NOMO-1 (cell line): ENCODE measurements around the gene TMEM181.
"Not testable (repeated sequence)": the region's sequence is repeated elsewhere in the genome, so short reads cannot be mapped to it uniquely, and the experiment has no call there.

Experiments used
- DNase-seq, 2 experiments: peaks; one replicate each; lab custom pipeline; 2025; ENCODE audit not compliant: unreplicated experiment in 2 of 2; lab: John Stamatoyannopoulos, UW

TMEM181 gene

DNA sequence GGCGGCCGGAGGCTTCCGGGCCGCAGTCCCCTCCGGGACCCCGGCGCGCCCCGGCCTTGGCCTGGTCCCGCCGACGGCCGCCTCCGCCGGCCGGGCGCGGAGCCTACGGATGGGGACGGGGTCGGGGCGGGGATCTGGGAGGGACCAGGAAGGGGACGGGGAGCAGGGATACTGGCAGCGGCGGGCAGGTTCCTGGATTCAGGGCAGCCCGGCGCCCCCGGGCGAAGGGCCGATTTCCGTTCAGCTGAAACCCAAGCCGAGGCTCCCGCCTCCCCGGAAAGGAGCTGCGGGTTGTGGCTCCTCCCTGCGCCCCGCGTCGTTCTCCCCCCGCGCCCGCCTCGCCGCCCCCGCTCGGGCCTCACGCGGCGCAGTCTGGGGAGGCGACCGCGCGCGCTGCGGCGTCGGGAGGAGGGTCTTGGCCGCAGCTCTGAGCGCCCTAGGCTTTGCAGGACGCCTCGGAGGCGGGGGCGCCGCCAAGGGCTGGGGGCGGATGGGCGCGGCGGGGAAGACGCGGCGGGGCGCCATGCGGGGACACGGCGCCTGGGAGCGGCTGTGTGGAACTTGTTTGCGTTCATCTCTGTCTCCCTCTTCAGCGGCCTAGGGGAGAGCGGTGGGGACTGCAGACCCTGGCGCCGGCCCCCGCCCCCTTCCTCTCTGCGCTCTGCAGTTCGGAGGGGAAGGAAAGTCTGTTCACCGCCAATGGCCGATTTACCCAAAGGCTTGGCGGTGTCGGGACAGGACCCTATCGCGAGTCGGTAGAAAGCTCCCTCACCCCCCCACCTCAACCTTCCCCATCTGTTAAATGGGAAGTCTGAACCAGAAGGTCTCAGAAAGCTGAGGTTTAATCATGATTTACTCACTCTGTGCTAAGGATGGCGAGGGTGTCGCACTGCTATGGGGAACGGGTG, 22.7 kb upstream of the TMEM181 start:
- DNase-seq: no peak

GRCh38 chr6:158538741-158539140, 21.1 kb upstream of the TMEM181 start:
- DNase-seq: no peak

DNA sequence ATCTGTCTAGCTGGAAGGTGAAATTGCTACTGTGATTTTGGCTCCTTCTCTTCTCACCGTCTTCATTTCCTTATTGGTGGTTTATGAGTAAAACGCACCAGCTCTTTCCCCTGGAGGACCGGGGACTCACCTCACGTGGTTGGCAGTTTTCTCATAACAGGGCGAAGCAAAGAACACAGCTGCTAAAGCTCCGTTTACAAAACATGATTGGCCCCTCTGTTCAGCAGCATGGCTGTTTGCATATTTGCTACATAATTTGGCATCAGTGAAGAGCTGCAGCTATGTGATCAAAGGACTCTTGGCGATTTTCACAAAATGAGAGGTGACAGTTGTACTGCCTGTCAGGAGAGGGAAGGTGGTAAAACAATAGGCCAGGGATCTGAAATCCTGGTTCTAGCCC, 20.5 kb upstream of the TMEM181 start:
- DNase-seq: no peak

DNA sequence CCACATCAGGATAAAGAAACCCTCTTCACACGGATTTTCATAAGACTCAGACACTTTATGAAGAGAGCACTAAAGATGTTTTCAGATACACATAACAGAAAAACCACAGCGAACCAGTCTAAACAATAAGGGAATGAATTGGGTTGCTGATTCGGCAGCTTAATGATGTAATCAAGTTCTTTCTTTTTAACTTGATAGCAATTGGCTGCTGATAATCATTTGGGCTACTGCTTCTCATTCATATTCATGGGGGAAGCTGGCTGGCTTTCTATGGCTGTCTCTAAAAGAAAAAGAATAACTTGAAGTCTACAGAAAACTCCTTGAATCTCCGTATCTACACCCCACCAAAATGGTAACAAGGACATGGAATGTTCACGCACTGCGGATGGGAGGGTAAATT, 20.0 kb upstream of the TMEM181 start:
- DNase-seq: no peak

GRCh38 chr6:158543606-158544185, 16.2 kb upstream of the TMEM181 start:
- no peak for DNase-seq

DNA sequence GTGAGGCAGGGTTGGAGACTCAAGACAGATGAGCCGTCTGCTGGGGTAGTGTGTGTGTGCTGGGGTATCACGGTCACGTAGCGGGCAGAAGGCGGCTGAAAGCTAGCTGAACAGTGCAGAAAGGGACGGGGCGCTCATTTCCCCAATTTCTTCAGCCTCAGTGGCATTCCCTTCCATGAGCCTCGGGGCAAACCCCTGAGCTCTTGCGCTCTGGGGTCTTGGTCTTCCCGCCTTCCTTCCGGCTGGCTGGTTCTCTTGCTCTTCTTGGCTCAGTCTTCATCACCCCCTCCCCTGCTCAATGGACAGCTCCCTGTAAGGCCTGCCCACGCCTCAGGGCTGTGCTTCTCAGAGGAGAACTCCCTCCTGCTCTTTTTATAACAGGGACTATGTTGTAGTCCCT, 15.5 kb upstream of the TMEM181 start:
- DNase-seq: no peak

DNA sequence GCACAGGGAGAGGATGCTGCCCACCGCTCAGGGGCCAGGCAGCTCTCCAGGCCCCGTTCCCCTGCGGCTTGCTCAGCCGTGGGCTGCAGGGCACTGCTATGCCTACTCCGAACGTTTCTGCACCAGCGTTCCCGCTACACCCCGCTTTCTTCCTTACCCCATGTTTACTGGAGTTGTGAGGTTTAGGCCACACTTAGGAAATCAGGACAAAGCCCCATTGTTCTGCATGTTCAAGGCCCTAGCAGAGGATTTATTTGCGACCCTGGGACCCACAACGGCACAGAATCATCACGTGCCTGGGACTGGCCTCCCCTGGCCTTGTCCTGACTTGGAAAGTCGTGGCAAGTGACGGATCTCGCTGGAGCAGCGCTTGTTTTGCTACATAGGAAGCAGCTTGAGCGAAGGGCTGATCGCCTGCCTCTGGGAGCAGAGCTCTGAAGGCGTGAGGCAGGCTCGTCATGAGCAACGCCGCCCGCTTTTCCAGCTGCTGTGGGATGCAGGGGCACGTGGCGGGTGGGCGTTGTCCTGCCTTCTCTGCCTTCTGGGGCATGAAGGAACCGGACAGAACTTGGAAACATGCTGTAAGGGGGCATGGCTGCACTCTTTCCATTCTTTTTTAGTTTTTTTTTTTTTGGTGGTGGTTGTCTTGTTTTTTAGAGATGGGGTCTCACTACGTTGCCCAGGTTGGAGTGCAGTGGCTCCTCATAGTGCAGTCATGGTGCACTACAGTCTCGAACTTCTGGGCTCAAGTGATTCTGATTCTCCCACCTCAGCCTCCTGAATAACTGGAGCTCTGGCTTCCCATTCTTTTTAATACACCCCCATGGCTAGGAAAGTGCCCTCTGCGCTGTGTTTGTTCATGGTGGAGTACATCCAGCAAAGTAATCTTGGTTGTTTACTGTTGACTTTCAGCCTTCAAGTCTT, 14.6 kb upstream of the TMEM181 start:
- DNase-seq: no peak

GRCh38 chr6:158548418-158549161, 11.3 kb upstream of the TMEM181 start:
- DNase-seq: no peak

- no peak for DNase-seq
Measured at GRCh38 chr6:158552055-158552795, 7.7 kb upstream of the TMEM181 start.

- DNase-seq: no peak
Measured at GRCh38 chr6:158552796-158553138, 7.1 kb upstream of the TMEM181 start.

- DNase-seq: no peak
Measured at GRCh38 chr6:158554611-158555361, 5.1 kb upstream of the TMEM181 start.

DNA sequence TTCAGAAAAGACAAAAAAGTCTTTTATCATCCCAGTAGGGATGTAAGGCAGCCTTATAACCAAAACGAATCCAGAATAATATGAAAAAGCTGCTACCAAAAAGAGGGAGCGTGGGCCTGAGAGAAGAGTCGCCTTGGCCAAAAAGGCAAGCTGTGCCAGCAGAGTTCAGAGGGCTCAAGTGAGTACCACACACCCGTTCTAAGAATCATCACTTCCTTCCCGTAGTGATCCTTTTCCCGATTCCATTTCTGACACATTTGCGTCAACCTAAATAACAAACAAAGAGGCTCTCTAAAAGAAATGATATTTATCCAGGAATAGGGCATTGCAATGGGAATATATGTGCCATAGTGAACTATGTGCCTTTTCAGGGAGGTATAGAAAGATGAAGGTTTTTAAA, 3.8 kb upstream of the TMEM181 start:
- no peak for DNase-seq

- not testable (repeated sequence) for DNase-seq
Measured at GRCh38 chr6:158557110-158557509, 2.8 kb upstream of the TMEM181 start.

DNA sequence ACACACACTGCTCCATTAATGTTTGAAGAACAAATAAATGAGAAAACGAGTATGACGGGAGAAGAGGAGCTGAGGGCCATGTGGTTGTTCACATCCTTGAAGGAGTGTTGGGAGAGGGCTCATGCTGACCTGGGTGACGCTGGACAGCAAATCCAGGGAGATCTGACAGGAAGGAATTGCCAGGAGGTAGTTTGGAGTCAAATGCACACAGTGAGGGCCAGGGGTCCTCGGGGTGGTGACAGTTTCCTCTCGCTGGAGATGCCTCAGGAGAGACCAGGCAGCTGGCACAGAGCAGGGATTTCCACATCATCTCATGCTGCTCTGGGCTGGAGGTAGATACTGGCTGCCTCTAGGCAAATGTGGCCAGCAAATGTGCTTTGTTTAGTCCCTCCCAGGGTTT, 2.0 kb upstream of the TMEM181 start:
- DNase-seq: no peak

GRCh38 chr6:158558415-158559306, 1.2 kb upstream of the TMEM181 start:
- no peak for DNase-seq

GRCh38 chr6:158559338-158559894, 475 bp upstream of the TMEM181 start:
- peak in 1 of 2 experiments; percentile 33 for DNase-seq

- peak in 1 of 2 experiments; percentile 18 for DNase-seq
Measured at GRCh38 chr6:158560836-158561320, 987 bp downstream of the TMEM181 start.
